OCI-LY7 (cell line): ENCODE measurements around the gene FMNL2. TPM values are rescaled to one million over a fixed set of nuclear protein-coding genes. Genes with fewer than 3 reads are reported as not detected.

Source experiments
- BruUV-seq: library from RNA; stranded (reverse); fragments of 400-500 nt; replicated peaks from 2 replicates; lab custom pipeline; 2021; lab: Mats Ljungman, UMichigan
- CTCF ChIA-PET: fragments of 300-600 bp; sonication (Branson Sonifier 250); formaldehyde crosslinking; loops from one replicate; lab custom pipeline; 2022; ENCODE audit warnings: antibody characterized with exemption; ENCODE audit not compliant: unreplicated experiment; lab: Charles Lee
- POLR2A ChIA-PET: fragments of 300-600 bp; sonication (Branson Sonifier 250); formaldehyde crosslinking; loops from one replicate; lab custom pipeline; 2022; ENCODE audit warnings: antibody characterized with exemption; lab: Charles Lee
- DNase-seq: peaks from one replicate; pipeline ENCODE4 v3.0.0-alpha.2; 2015; ENCODE audit warnings: low spot score
- H2AFZ ChIP-seq: fragments of 200-600 bp; sonication (generic), shearing (Covaris generic); 2 replicates; pipeline ENCODE4 v1.6.1; 2014; ENCODE audit warnings: mild to moderate bottlenecking, antibody characterized with exemption, low read length, moderate library complexity
- H3K27ac ChIP-seq: fragments of 200-600 bp; sonication (generic); 2 replicates; pipeline ENCODE4 v1.5.1; 2014; ENCODE audit warnings: mixed run types, low read depth, mild to moderate bottlenecking, moderate library complexity, low read length, inconsistent platforms; ENCODE audit not compliant: poor library complexity, severe bottlenecking
- H3K36me3 ChIP-seq: fragments of 200-600 bp; sonication (generic); 2 replicates; pipeline ENCODE4 v1.6.1; 2014; ENCODE audit warnings: mild to moderate bottlenecking, antibody characterized with exemption, low read length, moderate library complexity, mixed read lengths; ENCODE audit not compliant: insufficient read depth
- H3K4me1 ChIP-seq: fragments of 200-600 bp; sonication (generic); 2 replicates; pipeline ENCODE4 v1.5.1; 2014; ENCODE audit warnings: mild to moderate bottlenecking, low read length; ENCODE audit not compliant: insufficient read depth, poor library complexity, severe bottlenecking
- H3K4me2 ChIP-seq: fragments of 200-600 bp; sonication (generic); 2 replicates; pipeline ENCODE4 v1.6.1; 2014; ENCODE audit warnings: mild to moderate bottlenecking, low read length
- H3K4me3 ChIP-seq: fragments of 200-600 bp; sonication (generic); 2 replicates; pipeline ENCODE4 v1.5.1; 2014; ENCODE audit warnings: mild to moderate bottlenecking, low read depth, low read length; ENCODE audit not compliant: poor library complexity, severe bottlenecking
- H3K79me2 ChIP-seq: fragments of 200-600 bp; sonication (generic); 2 replicates; pipeline ENCODE4 v1.6.1; 2016; ENCODE audit warnings: low read depth, mild to moderate bottlenecking, low read length, moderate library complexity, mixed read lengths; ENCODE audit not compliant: insufficient read depth
- H3K9me2 ChIP-seq: fragments of 200-600 bp; sonication (generic); 2 replicates; pipeline ENCODE4 v1.6.1; 2016; ENCODE audit warnings: mild to moderate bottlenecking, low read length, mixed read lengths; ENCODE audit not compliant: insufficient read depth
- H3K9me3 ChIP-seq: fragments of 200-600 bp; sonication (generic); 2 replicates; pipeline ENCODE4 v1.6.1; 2014; ENCODE audit warnings: mild to moderate bottlenecking, mixed run types, low read length, mixed read lengths
- H4K20me1 ChIP-seq: fragments of 200-600 bp; sonication (generic); 2 replicates; pipeline ENCODE4 v1.6.1; 2014; ENCODE audit warnings: mild to moderate bottlenecking, antibody characterized with exemption, low read length, moderate library complexity, mixed read lengths; ENCODE audit not compliant: insufficient read depth
- CTCF ChIP-seq: fragments of 200-600 bp; sonication (generic); conservative IDR thresholded peaks from 2 replicates; pipeline ENCODE4 v1.5.1; 2014; ENCODE audit warnings: mild to moderate bottlenecking, antibody characterized with exemption, low read length, moderate library complexity, mixed read lengths
- EZH2phosphoT487 ChIP-seq: fragments of 200-600 bp; sonication (generic); IDR thresholded peaks from 2 replicates; pipeline ENCODE4 v1.6.1; 2018; ENCODE audit warnings: low read depth, borderline replicate concordance, mild to moderate bottlenecking, mixed run types, antibody characterized with exemption, low read length, moderate library complexity, mixed read lengths
- intact Hi-C: fragments of 100-400 bp; cut with micrococcal nuclease; formaldehyde crosslinking; loops from one replicate; pipeline ENCODE4 v1.10.0; 2022; ENCODE audit not compliant: unreplicated experiment
- total RNA-seq, 2 experiments: library from RNA; depleted of rRNA in 1 of 2; stranded (reverse); fragments of >200 nt in 1 of 2; shearing (Covaris generic) in 1 of 2; gene quantifications; 2 replicates each; pipeline ENCODE4 v1.2.3, GENCODE V29; 2014 to 2022

The FMNL2 gene
- total RNA-seq, 2 experiments from 2014 or later, result 0.03 to 0.21 TPM

- Histone ChIP-seq H3K4me1 (no peaks in the 10 kb centered on the region), H2AFZ (no peak overlapping the region), H3K36me3 (no peaks in the 10 kb centered on the region), H3K79me2 (no peaks in the 10 kb centered on the region), H3K9me3 (no peaks in the 10 kb centered on the region), H3K9me2 (no peaks in the 10 kb centered on the region), H3K4me3 (no peak overlapping the region), H3K27ac (no peak overlapping the region), H4K20me1 (no peaks in the 10 kb centered on the region), H3K4me2 (no peak overlapping the region)
- no peak for DNase-seq
- no peak for TF ChIP-seq CTCF
- TF ChIP-seq EZH2phosphoT487, result no peak
- CTCF ChIA-PET, result no interaction called here
- POLR2A ChIA-PET, result no interaction called here
- no TSS peak for BruUV-seq
- intact Hi-C loops, result no loop called here
Observed at GRCh38 chr2:152379089-152379488, 44.1 kb downstream of the FMNL2 start.

GRCh38 chr2:152380261-152381055, 45.5 kb downstream of the FMNL2 start:
- H3K9me3 ChIP-seq, result no peaks in the 10 kb centered on the region
- intact Hi-C loops, result no loop called here
- no peak overlapping the region for H3K4me3 ChIP-seq
- DNase-seq, result no peak
- ChIA-PET CTCF (no interaction called here), POLR2A (no interaction called here)
- no peaks in the 10 kb centered on the region for H3K79me2 ChIP-seq
- TF ChIP-seq EZH2phosphoT487 (no peak), CTCF (no peak)
- H2AFZ ChIP-seq, result no peak overlapping the region
- no peak overlapping the region for H3K27ac ChIP-seq
- BruUV-seq, result no TSS peak
- no peak overlapping the region for H3K4me2 ChIP-seq
- no peaks in the 10 kb centered on the region for H3K9me2 ChIP-seq
- H3K4me1 ChIP-seq, result no peaks in the 10 kb centered on the region
- H3K36me3 ChIP-seq, result no peaks in the 10 kb centered on the region
- H4K20me1 ChIP-seq, result no peaks in the 10 kb centered on the region

- H3K79me2 ChIP-seq, result no peaks in the 10 kb centered on the region
- intact Hi-C loops, result no loop called here
- CTCF ChIA-PET, result no interaction called here
Observed at GRCh38 chr2:152383702-152384101, 48.7 kb downstream of the FMNL2 start.

More at GRCh38 chr2:152383702-152384101, 48.7 kb downstream of the FMNL2 start:
- Histone ChIP-seq H3K9me2 (no peaks in the 10 kb centered on the region), H3K27ac (no peak overlapping the region), H3K4me1 (no peaks in the 10 kb centered on the region), H2AFZ (no peak overlapping the region), H4K20me1 (no peaks in the 10 kb centered on the region), H3K4me2 (no peak overlapping the region), H3K4me3 (no peak overlapping the region), H3K9me3 (no peaks in the 10 kb centered on the region), H3K36me3 (no peaks in the 10 kb centered on the region)
- BruUV-seq, result no TSS peak
- POLR2A ChIA-PET, result interaction anchor here (0.7 kb wide), 2 partner anchors 670 to 1020 kb away, joined by 4 to 5 read pairs; no protein-coding TSS in a partner anchor
- DNase-seq, result no peak
- TF ChIP-seq CTCF (no peak), EZH2phosphoT487 (no peak)
